H1 (cell line): ENCODE measurements around the gene NPHP4.

Experiments used
- CHD2 ChIP-seq: IDR thresholded peaks from 2 replicates; pipeline ENCODE4 v1.6.1; 2012; ENCODE audit warnings: low read length, improper control_type of control experiment
- EP300 ChIP-seq, 2 experiments: IDR thresholded peaks; 1 replicate in 1 of 2; 2 replicates in 1 of 2; pipeline ENCODE4 v1.6.1; 2011 to 2012; ENCODE audit warnings: low read depth in 2 of 2, low read length in 2 of 2, mild to moderate bottlenecking in 2 of 2, borderline replicate concordance in 1 of 2, inconsistent platforms in 1 of 2, moderate library complexity in 1 of 2
- EZH2 ChIP-seq: fragments of 200-600 bp; sonication (generic); IDR thresholded peaks from 2 replicates; pipeline ENCODE4 v1.7.1; 2012; ENCODE audit warnings: low read depth, mild to moderate bottlenecking, moderate library complexity, low read length, inconsistent platforms; ENCODE audit not compliant: severe bottlenecking
- HDAC6 ChIP-seq: IDR thresholded peaks from one replicate; pipeline ENCODE4 v1.7.1; 2012; ENCODE audit warnings: low read depth, mild to moderate bottlenecking, inconsistent platforms, low read length, moderate library complexity
- POLR2AphosphoS5 ChIP-seq: IDR thresholded peaks from 2 replicates; pipeline ENCODE4 v1.6.1; 2011; ENCODE audit warnings: low read depth, low read length
- RBBP5 ChIP-seq: IDR thresholded peaks from 2 replicates; pipeline ENCODE4 v1.7.1; 2012; ENCODE audit warnings: low read depth, mild to moderate bottlenecking, inconsistent platforms, low read length, moderate library complexity, borderline replicate concordance
- SIN3A ChIP-seq, 2 experiments: IDR thresholded peaks in 1 of 2; conservative IDR thresholded peaks in 1 of 2; 2 replicates each; pipeline ENCODE4 v1.6.1; 2011 to 2012; ENCODE audit warnings: low read length in 2 of 2, improper control_type of control experiment in 1 of 2, low read depth in 1 of 2, mild to moderate bottlenecking in 1 of 2
- SIX5 ChIP-seq: IDR thresholded peaks from 2 replicates; pipeline ENCODE4 v1.6.1; 2011; ENCODE audit warnings: mild to moderate bottlenecking, low read depth, low read length
- SP4 ChIP-seq: IDR thresholded peaks from 2 replicates; pipeline ENCODE4 v1.6.1; 2012; ENCODE audit warnings: low read length, inconsistent platforms
- TBP ChIP-seq: IDR thresholded peaks from 2 replicates; pipeline ENCODE4 v1.6.1; 2011; ENCODE audit warnings: low read depth, low read length, improper control_type of control experiment
- ZNF274 ChIP-seq: IDR thresholded peaks from 2 replicates; pipeline ENCODE4 v1.7.0; 2012; ENCODE audit warnings: low read length, borderline replicate concordance; ENCODE audit errors: extremely low read depth
- TF ChIP-seq, protein P1 (sequence below), 3 experiments: IDR thresholded peaks; 1 replicate in 2 of 3; 2 replicates in 1 of 3; pipeline versions ENCODE4 v1.5.1 to v1.6.1; 2011; ENCODE audit warnings: low read length in 3 of 3, mild to moderate bottlenecking in 3 of 3, inconsistent platforms in 2 of 3, low read depth in 1 of 3, moderate library complexity in 1 of 3; ENCODE audit not compliant: insufficient read depth in 1 of 3; ENCODE audit errors: control extremely low read depth in 1 of 3
- TF ChIP-seq, protein P2 (sequence below): IDR thresholded peaks from 2 replicates; pipeline ENCODE4 v1.6.1; 2011; ENCODE audit warnings: low read length, improper control_type of control experiment

DNA sequence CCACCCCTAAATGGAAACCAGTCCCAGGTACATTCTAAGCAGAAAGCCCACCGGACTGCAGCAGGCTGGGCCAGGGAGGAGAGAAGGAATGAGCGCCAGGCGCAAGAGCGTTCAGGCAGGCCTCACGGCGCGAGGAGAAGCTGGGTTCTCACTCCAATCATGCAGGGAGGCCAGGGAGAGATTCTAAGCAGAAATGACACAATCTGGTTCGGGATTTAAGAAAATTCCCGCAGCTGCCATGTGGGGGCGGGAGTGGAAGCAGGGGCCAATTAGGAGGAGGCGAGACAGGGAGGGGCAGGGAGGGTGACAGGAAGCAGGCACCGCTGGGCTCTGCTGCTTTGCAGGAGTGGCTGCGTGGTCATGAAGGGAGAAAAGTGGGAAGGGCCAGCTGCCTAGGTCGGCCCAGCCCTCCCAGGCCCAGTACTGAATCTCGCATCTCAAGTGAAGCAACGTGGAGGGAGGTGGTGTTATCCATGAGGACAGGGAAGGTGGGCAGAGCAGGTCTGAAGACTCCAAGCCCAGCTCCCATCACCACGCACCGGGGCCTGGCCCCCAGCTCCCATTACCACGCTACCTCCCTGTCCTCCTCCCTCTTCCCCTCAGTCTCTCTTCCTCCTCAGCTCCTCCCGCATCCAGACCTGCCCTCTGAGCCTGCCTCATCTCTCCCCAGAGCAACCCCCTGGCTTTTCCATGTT is 11.8 kb downstream of the NPHP4 start:
- TF ChIP-seq, protein P1, sequence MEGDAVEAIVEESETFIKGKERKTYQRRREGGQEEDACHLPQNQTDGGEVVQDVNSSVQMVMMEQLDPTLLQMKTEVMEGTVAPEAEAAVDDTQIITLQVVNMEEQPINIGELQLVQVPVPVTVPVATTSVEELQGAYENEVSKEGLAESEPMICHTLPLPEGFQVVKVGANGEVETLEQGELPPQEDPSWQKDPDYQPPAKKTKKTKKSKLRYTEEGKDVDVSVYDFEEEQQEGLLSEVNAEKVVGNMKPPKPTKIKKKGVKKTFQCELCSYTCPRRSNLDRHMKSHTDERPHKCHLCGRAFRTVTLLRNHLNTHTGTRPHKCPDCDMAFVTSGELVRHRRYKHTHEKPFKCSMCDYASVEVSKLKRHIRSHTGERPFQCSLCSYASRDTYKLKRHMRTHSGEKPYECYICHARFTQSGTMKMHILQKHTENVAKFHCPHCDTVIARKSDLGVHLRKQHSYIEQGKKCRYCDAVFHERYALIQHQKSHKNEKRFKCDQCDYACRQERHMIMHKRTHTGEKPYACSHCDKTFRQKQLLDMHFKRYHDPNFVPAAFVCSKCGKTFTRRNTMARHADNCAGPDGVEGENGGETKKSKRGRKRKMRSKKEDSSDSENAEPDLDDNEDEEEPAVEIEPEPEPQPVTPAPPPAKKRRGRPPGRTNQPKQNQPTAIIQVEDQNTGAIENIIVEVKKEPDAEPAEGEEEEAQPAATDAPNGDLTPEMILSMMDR (IDR thresholded peaks at IDR 0.05; ENCODE audit: control extremely low read depth in 1 of 3, insufficient read depth in 1 of 3, low read depth in 1 of 3, low read length in 3 of 3): peak; percentile 50 to 65 (median 53)
- TF ChIP-seq SIX5 (no peak), HDAC6 (no peak), EZH2 (peak; percentile 19), CHD2 (no peak), SIN3A (conservative IDR thresholded peaks at IDR 0.05 in 1 of 2, IDR thresholded peaks at IDR 0.05 in 1 of 2; ENCODE audit: low read depth in 1 of 2, low read length in 2 of 2) (peak in 1 of 2 experiments; percentile 72; a peak in 1 of 4 replicates), TBP (no peak), RBBP5 (no peak), POLR2AphosphoS5 (0 out of 2 replicates have a peak, but pooled peaks have one; percentile 45), ZNF274 (no peak), EP300 (IDR thresholded peaks at IDR 0.05; ENCODE audit: borderline replicate concordance in 1 of 2, low read depth in 2 of 2, low read length in 2 of 2) (no peak), SP4 (no peak)
- TF ChIP-seq, protein P2, sequence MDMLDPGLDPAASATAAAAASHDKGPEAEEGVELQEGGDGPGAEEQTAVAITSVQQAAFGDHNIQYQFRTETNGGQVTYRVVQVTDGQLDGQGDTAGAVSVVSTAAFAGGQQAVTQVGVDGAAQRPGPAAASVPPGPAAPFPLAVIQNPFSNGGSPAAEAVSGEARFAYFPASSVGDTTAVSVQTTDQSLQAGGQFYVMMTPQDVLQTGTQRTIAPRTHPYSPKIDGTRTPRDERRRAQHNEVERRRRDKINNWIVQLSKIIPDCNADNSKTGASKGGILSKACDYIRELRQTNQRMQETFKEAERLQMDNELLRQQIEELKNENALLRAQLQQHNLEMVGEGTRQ: no peak
